Measurements from ENCODE around the gene LRRK1.

GRCh38 chr15:101091080-101092017, 172.2 kb downstream of the LRRK1 start:
- no peak for TF ChIP-seq TAF1 (IDR thresholded peaks at IDR 0.05; ENCODE audit: low read depth)
- TF ChIP-seq, protein P1, sequence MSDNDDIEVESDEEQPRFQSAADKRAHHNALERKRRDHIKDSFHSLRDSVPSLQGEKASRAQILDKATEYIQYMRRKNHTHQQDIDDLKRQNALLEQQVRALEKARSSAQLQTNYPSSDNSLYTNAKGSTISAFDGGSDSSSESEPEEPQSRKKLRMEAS (IDR thresholded peaks at IDR 0.05) = no peak
- no peak for TF ChIP-seq ZBTB7A (IDR thresholded peaks at IDR 0.05; ENCODE audit: low read depth)
- TF ChIP-seq, protein P2, sequence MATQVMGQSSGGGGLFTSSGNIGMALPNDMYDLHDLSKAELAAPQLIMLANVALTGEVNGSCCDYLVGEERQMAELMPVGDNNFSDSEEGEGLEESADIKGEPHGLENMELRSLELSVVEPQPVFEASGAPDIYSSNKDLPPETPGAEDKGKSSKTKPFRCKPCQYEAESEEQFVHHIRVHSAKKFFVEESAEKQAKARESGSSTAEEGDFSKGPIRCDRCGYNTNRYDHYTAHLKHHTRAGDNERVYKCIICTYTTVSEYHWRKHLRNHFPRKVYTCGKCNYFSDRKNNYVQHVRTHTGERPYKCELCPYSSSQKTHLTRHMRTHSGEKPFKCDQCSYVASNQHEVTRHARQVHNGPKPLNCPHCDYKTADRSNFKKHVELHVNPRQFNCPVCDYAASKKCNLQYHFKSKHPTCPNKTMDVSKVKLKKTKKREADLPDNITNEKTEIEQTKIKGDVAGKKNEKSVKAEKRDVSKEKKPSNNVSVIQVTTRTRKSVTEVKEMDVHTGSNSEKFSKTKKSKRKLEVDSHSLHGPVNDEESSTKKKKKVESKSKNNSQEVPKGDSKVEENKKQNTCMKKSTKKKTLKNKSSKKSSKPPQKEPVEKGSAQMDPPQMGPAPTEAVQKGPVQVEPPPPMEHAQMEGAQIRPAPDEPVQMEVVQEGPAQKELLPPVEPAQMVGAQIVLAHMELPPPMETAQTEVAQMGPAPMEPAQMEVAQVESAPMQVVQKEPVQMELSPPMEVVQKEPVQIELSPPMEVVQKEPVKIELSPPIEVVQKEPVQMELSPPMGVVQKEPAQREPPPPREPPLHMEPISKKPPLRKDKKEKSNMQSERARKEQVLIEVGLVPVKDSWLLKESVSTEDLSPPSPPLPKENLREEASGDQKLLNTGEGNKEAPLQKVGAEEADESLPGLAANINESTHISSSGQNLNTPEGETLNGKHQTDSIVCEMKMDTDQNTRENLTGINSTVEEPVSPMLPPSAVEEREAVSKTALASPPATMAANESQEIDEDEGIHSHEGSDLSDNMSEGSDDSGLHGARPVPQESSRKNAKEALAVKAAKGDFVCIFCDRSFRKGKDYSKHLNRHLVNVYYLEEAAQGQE (IDR thresholded peaks at IDR 0.05; ENCODE audit: low read depth) = no peak
- TF ChIP-seq TEAD4 (IDR thresholded peaks at IDR 0.05) = no peak
- TF ChIP-seq EP300 (IDR thresholded peaks at IDR 0.05; ENCODE audit: borderline replicate concordance) = no peak
- no peak for TF ChIP-seq YY1 (IDR thresholded peaks at IDR 0.05; ENCODE audit: low read depth)
- TF ChIP-seq RAD21 (IDR thresholded peaks at IDR 0.05; ENCODE audit: low read depth) = no peak
